Activated CD8-positive, alpha-beta T cell treated with anti-CD3 and anti-CD28 coated beads, Interleukin-2, amount 10 ng/mL, durations not matched to agents 7 days and 5 days (primary cell): ENCODE measurements around the gene FDXR. TPM values are rescaled to one million over a fixed set of nuclear protein-coding genes. Genes with fewer than 3 reads are reported as not detected.

Experiments
- ATAC-seq: fragments of 150-1000 bp; cut with Tn5 transposase; one replicate; pipeline ENCODE4 v1.10.0; 2021; ENCODE audit warnings: moderate library complexity
- CTCF ChIA-PET: fragments of 350-600 bp; sonication (Branson Sonifier 250); formaldehyde crosslinking; loops from one replicate; lab custom pipeline; 2021; ENCODE audit warnings: antibody characterized with exemption; lab: Charles Lee
- POLR2A ChIA-PET: fragments of 350-600 bp; sonication (Branson Sonifier 250); formaldehyde crosslinking; loops from one replicate; lab custom pipeline; 2021; ENCODE audit warnings: antibody characterized with exemption; lab: Charles Lee
- DNase-seq: peaks from one replicate; pipeline ENCODE4 v3.0.0-alpha.2; 2020
- H3K27ac Mint-ChIP-seq: one replicate; pipeline ENCODE4 v1.8.0; 2021; ENCODE audit warnings: mild to moderate bottlenecking, mixed read lengths
- H3K27me3 Mint-ChIP-seq: one replicate; pipeline ENCODE4 v1.8.0; 2021; ENCODE audit warnings: low read depth, mixed read lengths
- H3K36me3 Mint-ChIP-seq: one replicate; pipeline ENCODE4 v1.8.0; 2021; ENCODE audit warnings: low read depth, mixed read lengths
- H3K4me1 Mint-ChIP-seq: one replicate; pipeline ENCODE4 v1.8.0; 2021; ENCODE audit warnings: low read depth, mixed read lengths
- H3K4me3 Mint-ChIP-seq: one replicate; pipeline ENCODE4 v1.8.0; 2021; ENCODE audit warnings: mild to moderate bottlenecking, mixed read lengths
- H3K9me3 Mint-ChIP-seq: one replicate; pipeline ENCODE4 v1.8.0; 2022; ENCODE audit warnings: mixed read lengths; ENCODE audit not compliant: insufficient read depth
- total RNA-seq, 2 experiments: library from RNA; stranded (reverse); gene quantifications; one replicate each; pipeline ENCODE4 v1.2.3, GENCODE V29; 2021

FDXR gene
- total RNA-seq, 2 experiments from 2014 or later, result 29.5 to 35.5 TPM

DNA sequence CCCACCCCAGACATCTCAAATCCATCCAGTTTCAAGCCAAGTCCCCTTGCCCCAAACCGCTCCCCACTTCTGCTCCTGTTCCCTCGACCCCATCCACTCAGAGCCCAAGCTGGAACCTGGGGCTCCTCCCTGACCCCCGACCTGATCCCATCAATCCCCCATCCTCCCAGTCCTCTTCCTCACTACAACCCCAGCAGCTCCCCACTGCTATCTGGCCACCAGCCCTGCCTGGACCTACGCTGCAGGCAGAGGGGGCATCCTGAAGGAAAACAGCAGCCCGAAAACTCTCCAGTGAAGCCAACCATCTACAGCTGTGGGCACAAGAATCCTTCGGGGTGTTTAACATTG, 3.9 kb downstream of the FDXR start:
- no peak overlapping the region for H3K27ac Mint-ChIP-seq

DNA sequence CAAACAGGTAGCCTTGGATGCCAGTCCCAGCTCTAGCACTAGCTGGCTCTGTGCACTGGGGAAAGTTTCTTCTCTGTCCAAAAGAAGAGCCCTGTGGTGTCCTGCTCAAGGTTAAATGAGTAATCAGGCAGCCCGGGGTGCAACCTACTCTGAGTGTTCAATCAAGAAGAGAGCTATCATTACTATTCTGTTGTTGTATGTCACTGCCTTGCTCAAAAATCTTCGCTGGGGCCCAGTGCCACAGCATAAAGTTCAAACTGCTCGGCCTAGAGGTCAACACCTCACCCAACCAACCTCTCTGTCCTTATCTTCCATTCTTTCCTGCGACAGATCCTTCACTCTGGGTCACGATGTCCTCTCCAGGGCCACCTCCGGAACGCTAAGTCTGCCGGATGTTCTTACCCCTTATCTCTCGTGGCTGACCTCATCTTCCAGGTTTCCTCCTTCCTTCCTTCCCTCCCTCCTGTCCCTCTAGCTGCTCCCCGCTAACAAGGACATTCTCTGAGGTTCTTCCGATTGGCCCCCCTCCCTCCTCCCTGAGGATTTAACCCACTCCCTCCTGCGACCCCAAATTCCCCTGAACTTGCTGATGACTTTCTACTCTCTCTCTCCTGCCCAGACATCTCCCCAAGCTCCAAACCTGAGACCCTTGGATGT, 4.4 kb downstream of the FDXR start:
- H3K36me3 Mint-ChIP-seq, result peaks cover 16% of the 10 kb centered on the region
- no peak overlapping the region for H3K4me3 Mint-ChIP-seq
- ATAC-seq, result no peak
- H3K9me3 Mint-ChIP-seq, result no peaks in the 10 kb centered on the region
- ChIA-PET POLR2A (interaction anchor here (0.6 kb wide), 1 partner anchor 376 kb away, joined by 3 read pairs; no protein-coding TSS in a partner anchor), CTCF (interaction anchor here (0.7 to 18.9 kb wide), 3 partner anchors 78 to 211 kb away, joined by 3 to 294 read pairs (median 4); no protein-coding TSS in a partner anchor)
- no peaks in the 10 kb centered on the region for H3K27me3 Mint-ChIP-seq
- no peak overlapping the region for H3K27ac Mint-ChIP-seq
- DNase-seq, result no peak
- peaks cover 26% of the 10 kb centered on the region for H3K4me1 Mint-ChIP-seq

More for the DNA sequence above, 3.9 kb downstream of the FDXR start:
- H3K4me3 Mint-ChIP-seq, result no peak overlapping the region
- peaks cover 29% of the 10 kb centered on the region for H3K4me1 Mint-ChIP-seq
- POLR2A ChIA-PET, result interaction anchor here (0.6 kb wide), 1 partner anchor 375 kb away, joined by 3 read pairs; no protein-coding TSS in a partner anchor
- no peak for DNase-seq
- CTCF ChIA-PET, result interaction anchor here (0.7 to 18.9 kb wide), 3 partner anchors 79 to 211 kb away, joined by 3 to 294 read pairs (median 4); no protein-coding TSS in a partner anchor
- H3K27me3 Mint-ChIP-seq, result no peaks in the 10 kb centered on the region
- H3K36me3 Mint-ChIP-seq, result peaks cover 11% of the 10 kb centered on the region
- H3K9me3 Mint-ChIP-seq, result no peaks in the 10 kb centered on the region
- ATAC-seq, result no peak

GRCh38 chr17:74866198-74866835, 6.5 kb downstream of the FDXR start:
- POLR2A ChIA-PET, result interaction anchor here (0.6 to 1.4 kb wide), 4 partner anchors 69 to 209 kb away, joined by 3 to 4 read pairs (median 4); no protein-coding TSS in a partner anchor
- DNase-seq (no peak), ATAC-seq (no peak)
- peaks cover 8% of the 10 kb centered on the region for H3K27me3 Mint-ChIP-seq
- no peak overlapping the region for H3K27ac Mint-ChIP-seq
- peaks cover 19% of the 10 kb centered on the region for H3K4me1 Mint-ChIP-seq
- peaks cover 20% of the 10 kb centered on the region for H3K36me3 Mint-ChIP-seq
- H3K9me3 Mint-ChIP-seq, result no peaks in the 10 kb centered on the region
- H3K4me3 Mint-ChIP-seq, result no peak overlapping the region
- CTCF ChIA-PET, result interaction anchor here (1.1 to 18.9 kb wide), 11 partner anchors 7 to 209 kb away, joined by 3 to 294 read pairs (median 7); partner anchors contain the start of genes FDXR and RAB37

- H3K9me3 Mint-ChIP-seq, result no peaks in the 10 kb centered on the region
- POLR2A ChIA-PET, result interaction anchor here (0.6 to 1.4 kb wide), 5 partner anchors 68 to 208 kb away, joined by 3 to 4 read pairs (median 3); no protein-coding TSS in a partner anchor
- DNase-seq (no peak), ATAC-seq (no peak)
- peaks cover 20% of the 10 kb centered on the region for H3K36me3 Mint-ChIP-seq
- CTCF ChIA-PET, result interaction anchor here (0.5 to 18.9 kb wide), 22 partner anchors 7 to 299 kb away, joined by 3 to 294 read pairs (median 4); partner anchors contain the start of genes FDXR and RAB37
- no peak overlapping the region for H3K4me3 Mint-ChIP-seq
- H3K27ac Mint-ChIP-seq, result no peak overlapping the region
- H3K27me3 Mint-ChIP-seq, result peaks cover 12% of the 10 kb centered on the region
- peaks cover 19% of the 10 kb centered on the region for H3K4me1 Mint-ChIP-seq
Measured at GRCh38 chr17:74865504-74866197, 7.1 kb downstream of the FDXR start.

DNA sequence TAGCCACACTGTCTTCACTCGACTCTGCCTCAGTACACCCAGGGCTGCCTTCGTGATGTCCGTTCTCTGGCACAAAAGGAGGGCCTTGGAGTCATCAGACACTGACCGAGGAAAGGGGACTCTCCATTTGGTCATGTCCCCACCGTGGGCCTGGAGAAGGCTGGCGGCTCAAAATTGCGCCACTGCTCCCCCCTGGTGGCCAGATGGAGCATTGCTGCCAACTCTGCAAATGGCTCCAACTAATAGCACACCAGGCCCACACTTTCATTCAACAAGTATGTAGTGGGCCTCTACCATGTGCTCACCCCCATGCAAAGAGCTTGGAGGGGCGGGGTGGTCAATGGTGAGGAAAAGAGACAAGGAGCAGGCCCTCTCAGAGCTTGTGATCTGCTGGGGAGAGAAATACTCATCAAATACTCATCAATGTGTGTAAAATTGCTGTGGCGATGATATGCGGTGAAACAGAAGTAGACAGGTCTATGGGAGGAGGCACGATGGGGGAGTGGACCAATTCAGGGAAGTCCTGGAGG, 7.9 kb downstream of the FDXR start:
- POLR2A ChIA-PET, result interaction anchor here (1.3 to 1.4 kb wide), 2 partner anchors 74 to 207 kb away, joined by 3 to 4 read pairs; no protein-coding TSS in a partner anchor
- Mint-ChIP-seq H3K9me3 (no peaks in the 10 kb centered on the region), H3K36me3 (peaks cover 18% of the 10 kb centered on the region)

GRCh38 chr17:74864297-74864865, 8.4 kb downstream of the FDXR start:
- DNase-seq (no peak), ATAC-seq (no peak)
- no peaks in the 10 kb centered on the region for H3K9me3 Mint-ChIP-seq
- ChIA-PET CTCF (interaction anchor here (0.5 to 18.9 kb wide), 13 partner anchors 9 to 216 kb away, joined by 3 to 294 read pairs (median 6); partner anchors contain the start of gene FDXR), POLR2A (interaction anchor here (1.0 kb wide), 1 partner anchor 9 kb away, joined by 4 read pairs; the partner anchor contains the start of gene FDXR)
- peaks cover 18% of the 10 kb centered on the region for H3K36me3 Mint-ChIP-seq
- peaks cover 18% of the 10 kb centered on the region for H3K27me3 Mint-ChIP-seq
- no peak overlapping the region for H3K27ac Mint-ChIP-seq
- H3K4me3 Mint-ChIP-seq, result no peak overlapping the region
- H3K4me1 Mint-ChIP-seq, result peaks cover 23% of the 10 kb centered on the region

More for the DNA sequence above, 7.9 kb downstream of the FDXR start:
- peak; percentile 80 for DNase-seq
- Mint-ChIP-seq H3K27me3 (peaks cover 18% of the 10 kb centered on the region), H3K27ac (no peak overlapping the region), H3K4me3 (no peak overlapping the region), H3K4me1 (peaks cover 23% of the 10 kb centered on the region)
- ATAC-seq, result peak; percentile 60
- CTCF ChIA-PET, result interaction anchor here (0.5 to 18.9 kb wide), 21 partner anchors 8 to 299 kb away, joined by 3 to 294 read pairs (median 4); partner anchors contain the start of genes FDXR and RAB37

GRCh38 chr17:74863420-74864296, 9.1 kb downstream of the FDXR start:
- H3K9me3 Mint-ChIP-seq, result no peaks in the 10 kb centered on the region
- ChIA-PET POLR2A (interaction anchor here (0.8 to 1.0 kb wide), 2 partner anchors 9 to 72 kb away, joined by 4 read pairs; partner anchors contain the start of gene FDXR), CTCF (interaction anchor here (0.5 to 18.9 kb wide), 10 partner anchors 9 to 215 kb away, joined by 3 to 294 read pairs (median 5); partner anchors contain the start of genes FDXR and RAB37)
- ATAC-seq (no peak), DNase-seq (no peak)
- H3K27ac Mint-ChIP-seq, result no peak overlapping the region
- no peak overlapping the region for H3K4me3 Mint-ChIP-seq
- H3K4me1 Mint-ChIP-seq, result peaks cover 21% of the 10 kb centered on the region
- H3K27me3 Mint-ChIP-seq, result peaks cover 25% of the 10 kb centered on the region
- H3K36me3 Mint-ChIP-seq, result peaks cover 18% of the 10 kb centered on the region

DNA sequence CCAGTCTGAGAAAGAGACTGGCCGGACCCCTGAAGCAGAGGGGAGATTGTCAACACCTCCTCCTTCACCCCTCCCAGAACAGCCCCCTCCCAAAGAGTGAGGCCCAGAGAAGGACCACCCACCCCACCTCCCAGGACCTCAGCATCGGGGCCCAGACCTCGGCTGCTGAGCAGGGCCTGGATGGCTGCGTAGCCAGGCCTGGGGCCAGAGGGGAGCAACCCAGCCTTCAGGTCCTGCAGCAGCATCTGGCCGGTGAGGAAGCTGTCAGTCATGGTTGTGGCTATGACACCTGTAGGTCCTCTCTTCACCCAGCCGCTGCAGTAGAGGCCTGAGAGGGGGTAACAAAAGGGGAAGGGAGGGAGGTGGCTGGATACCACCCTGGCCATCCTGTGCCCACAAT, 9.9 kb downstream of the FDXR start:
- Mint-ChIP-seq H3K27ac (no peak overlapping the region), H3K27me3 (peaks cover 31% of the 10 kb centered on the region), H3K9me3 (no peaks in the 10 kb centered on the region), H3K4me3 (no peak overlapping the region), H3K36me3 (peaks cover 18% of the 10 kb centered on the region), H3K4me1 (peaks cover 21% of the 10 kb centered on the region)
- CTCF ChIA-PET, result interaction anchor here (0.7 to 18.9 kb wide), 19 partner anchors 9 to 206 kb away, joined by 3 to 294 read pairs (median 6); partner anchors contain the start of genes FDXR and RAB37
- DNase-seq, result no peak
- no peak for ATAC-seq
- POLR2A ChIA-PET, result interaction anchor here (0.8 to 2.2 kb wide), 2 partner anchors 10 to 71 kb away, joined by 4 to 9 read pairs; partner anchors contain the start of gene FDXR

DNA sequence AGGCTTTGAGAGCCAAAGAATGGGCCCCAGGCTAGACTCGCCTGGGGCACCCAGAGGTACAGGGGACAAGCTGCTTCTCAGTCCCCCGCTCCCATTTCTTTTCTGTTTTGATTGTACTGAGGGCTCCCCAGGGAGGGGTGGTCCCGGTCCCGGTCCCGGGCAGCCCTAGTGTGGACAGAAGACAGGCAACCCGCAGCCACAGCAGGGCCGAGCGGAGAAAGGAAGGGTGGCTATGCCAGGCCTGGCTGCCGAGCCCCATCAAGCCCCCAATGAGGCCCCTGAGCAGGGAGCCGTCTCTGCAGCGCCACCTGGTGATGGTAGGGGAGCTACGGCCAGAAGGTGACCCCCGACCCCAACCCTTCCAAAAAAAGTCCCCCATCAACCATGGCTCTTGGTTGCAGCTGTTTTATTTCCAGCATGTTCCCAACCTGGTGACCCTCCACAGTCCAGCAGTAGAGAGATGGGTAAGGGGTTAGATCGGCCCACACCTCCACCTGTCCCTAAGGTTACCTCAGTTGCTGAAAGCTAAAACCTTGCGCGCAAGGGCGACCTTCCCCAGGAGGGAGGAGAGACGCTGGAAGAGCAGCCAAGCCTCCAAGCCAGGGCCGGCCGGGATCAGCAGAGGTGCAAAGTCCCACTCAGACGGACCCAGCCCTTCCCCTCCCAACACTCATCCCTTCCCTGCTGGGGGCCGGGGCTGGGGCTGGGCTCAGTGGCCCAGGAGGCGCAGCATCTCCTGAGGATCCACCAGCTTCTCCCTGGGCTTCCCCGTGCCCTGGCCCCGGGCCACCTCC, 10.5 kb downstream of the FDXR start:
- Mint-ChIP-seq H3K27me3 (peaks cover 36% of the 10 kb centered on the region), H3K4me3 (no peak overlapping the region), H3K27ac (no peak overlapping the region), H3K36me3 (peaks cover 17% of the 10 kb centered on the region), H3K4me1 (peaks cover 21% of the 10 kb centered on the region), H3K9me3 (no peaks in the 10 kb centered on the region)
- ChIA-PET POLR2A (interaction anchor here (0.6 to 2.2 kb wide), 3 partner anchors 8 to 113 kb away, joined by 3 to 9 read pairs (median 4); partner anchors contain the start of gene FDXR), CTCF (interaction anchor here (0.7 to 18.9 kb wide), 23 partner anchors 9 to 205 kb away, joined by 3 to 294 read pairs (median 4); partner anchors contain the start of genes FDXR and RAB37)
- ATAC-seq (no peak), DNase-seq (peak; percentile 71)
